Right ventricle myocardium inferior (tissue), 1 donor: ENCODE measurements around the gene KLHL12. TPM values are rescaled to one million over a fixed set of nuclear protein-coding genes. Genes with fewer than 3 reads are reported as not detected.

Experiments used
- ATAC-seq: fragments of 200-7000 bp; cut with Tn5 transposase; one replicate; pipeline ENCODE4 v1.9.1; 2020; ENCODE audit warnings: mild to moderate bottlenecking, moderate library complexity
- DNase-seq: peaks from one replicate; pipeline ENCODE4 v3.0.0; 2021; ENCODE audit errors: missing footprints
- intact Hi-C: fragments of 100-400 bp; cut with DNase I; formaldehyde crosslinking; loops from one replicate; pipeline ENCODE4 v1.11.0; 2022
- total RNA-seq: library from RNA; stranded (reverse); fragmentation: NEBNext Ultra II Directional; extraction: Animal tissue kit (Norgen Biotek cat#: 25700); gene quantifications from one replicate; pipeline ENCODE4 v1.2.1, GENCODE V29; 2021
- donor health status: DM: no; HTN: yes; CAD: no; lungs with severe emphysema.

The KLHL12 gene
- total RNA-seq, 1 donor from 2014 or later, result 19.3 TPM

GRCh38 chr1:202857136-202857610 is 69.9 kb downstream of the KLHL12 start:
- intact Hi-C loops, result no loop called here
- ATAC-seq, result no peak
- no peak for DNase-seq

DNA sequence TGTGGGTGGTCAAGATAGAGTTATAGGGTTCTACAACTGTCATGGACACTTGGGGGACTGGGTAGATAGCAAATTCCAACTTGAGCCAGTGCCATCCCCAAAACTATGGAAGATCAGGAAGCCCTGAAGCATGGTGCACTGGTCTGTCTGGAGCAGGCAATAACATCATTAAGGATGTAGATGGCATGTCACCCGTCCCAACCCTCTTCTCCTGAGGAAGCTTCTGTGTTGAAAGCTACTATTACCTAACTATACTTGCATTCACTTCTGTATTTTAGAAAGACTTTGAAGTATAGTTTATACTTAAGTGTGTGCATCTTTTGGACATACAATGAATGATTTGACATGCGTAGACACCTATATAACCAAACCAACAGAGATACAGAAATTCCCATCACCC is 71.0 kb downstream of the KLHL12 start:
- intact Hi-C loops, result no loop called here
- no peak for DNase-seq
- ATAC-seq, result no peak

GRCh38 chr1:202854787-202855186 is 72.2 kb downstream of the KLHL12 start:
- intact Hi-C loops, result no loop called here
- no peak for ATAC-seq
- no peak for DNase-seq

- DNase-seq, result no peak
- ATAC-seq, result no peak
- intact Hi-C loops, result no loop called here
Observed at GRCh38 chr1:202852163-202852904, 74.7 kb downstream of the KLHL12 start.

GRCh38 chr1:202850593-202851362 is 76.3 kb downstream of the KLHL12 start:
- DNase-seq, result no peak
- ATAC-seq, result peak; percentile 38
- intact Hi-C loops, result no loop called here

GRCh38 chr1:202848191-202848542 is 78.9 kb downstream of the KLHL12 start:
- DNase-seq (no peak), ATAC-seq (no peak)
- intact Hi-C loops, result no loop called here

DNA sequence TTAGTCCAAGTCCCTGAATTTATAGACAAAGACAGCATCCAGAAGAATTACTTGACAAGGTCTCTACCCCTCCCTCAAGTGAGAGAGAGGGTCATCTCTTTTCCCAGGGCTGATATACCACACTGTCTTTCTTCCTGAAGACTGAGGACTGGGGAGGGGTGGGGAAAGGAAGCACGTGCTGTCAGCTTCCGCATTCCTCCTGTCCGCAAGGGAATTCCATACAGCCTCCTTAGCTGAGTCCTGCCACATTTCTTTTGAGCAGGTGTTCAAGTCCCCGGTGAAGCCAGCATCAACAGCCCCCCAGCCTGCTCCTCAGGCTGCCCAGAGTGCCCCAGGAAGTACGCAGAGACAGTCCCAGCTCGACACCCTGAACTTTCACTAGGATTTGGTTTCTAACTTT is 82.1 kb downstream of the KLHL12 start:
- DNase-seq (no peak), ATAC-seq (no peak)
- intact Hi-C loops, result no loop called here

GRCh38 chr1:202844259-202844658 is 82.8 kb downstream of the KLHL12 start:
- ATAC-seq (no peak), DNase-seq (no peak)
- intact Hi-C loops, result no loop called here

DNA sequence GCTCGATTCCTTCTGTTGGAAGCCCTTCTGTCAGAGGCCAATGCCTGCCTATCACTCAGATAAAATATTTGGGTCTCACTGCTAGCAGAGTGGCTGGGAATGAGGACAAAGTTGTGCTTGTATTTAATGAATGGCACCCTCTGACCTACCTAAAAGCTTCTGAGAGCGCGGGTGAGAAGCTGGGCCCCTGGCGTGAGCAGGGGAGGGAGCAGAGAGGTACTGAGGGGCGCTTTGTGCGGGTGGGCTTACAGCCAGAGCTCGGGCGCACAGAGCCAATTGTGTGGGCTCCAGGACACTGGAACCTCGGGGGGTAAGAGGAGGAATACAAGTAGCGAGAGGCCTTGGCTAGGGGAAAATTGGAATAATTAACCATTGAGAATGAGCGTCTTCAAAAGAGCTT is 84.0 kb downstream of the KLHL12 start:
- intact Hi-C loops, result no loop called here
- DNase-seq (no peak), ATAC-seq (no peak)

Other genes starting within 250 kb of the KLHL12 start
- gene SYT2, start 216.8 kb downstream of the KLHL12 start, total RNA-seq, result not detected
- gene KDM5B, start 118.8 kb downstream of the KLHL12 start, total RNA-seq, result 10.8 TPM
- 0.54 TPM for gene PCAT6, start 116.3 kb downstream of the KLHL12 start, total RNA-seq
- gene RABIF, start 38.1 kb downstream of the KLHL12 start, total RNA-seq, result 6.1 TPM
- gene ADIPOR1, start 31.1 kb upstream of the KLHL12 start, total RNA-seq, result 85.8 TPM
- 134 TPM for gene CYB5R1, start 40.0 kb upstream of the KLHL12 start, total RNA-seq
- gene TMEM183A, start 80.1 kb upstream of the KLHL12 start, total RNA-seq, result 24.0 TPM
- 22.2 TPM for gene PPFIA4, start 99.3 kb upstream of the KLHL12 start, total RNA-seq
- gene MYOG, start 158.8 kb upstream of the KLHL12 start, total RNA-seq, result not detected
- 19.0 TPM for gene ADORA1, start 200.5 kb upstream of the KLHL12 start, total RNA-seq
- not detected for gene MYBPH, start 248.6 kb upstream of the KLHL12 start, total RNA-seq